ENCODE results near the gene SLC2A4.

The SLC2A4 gene

DNA sequence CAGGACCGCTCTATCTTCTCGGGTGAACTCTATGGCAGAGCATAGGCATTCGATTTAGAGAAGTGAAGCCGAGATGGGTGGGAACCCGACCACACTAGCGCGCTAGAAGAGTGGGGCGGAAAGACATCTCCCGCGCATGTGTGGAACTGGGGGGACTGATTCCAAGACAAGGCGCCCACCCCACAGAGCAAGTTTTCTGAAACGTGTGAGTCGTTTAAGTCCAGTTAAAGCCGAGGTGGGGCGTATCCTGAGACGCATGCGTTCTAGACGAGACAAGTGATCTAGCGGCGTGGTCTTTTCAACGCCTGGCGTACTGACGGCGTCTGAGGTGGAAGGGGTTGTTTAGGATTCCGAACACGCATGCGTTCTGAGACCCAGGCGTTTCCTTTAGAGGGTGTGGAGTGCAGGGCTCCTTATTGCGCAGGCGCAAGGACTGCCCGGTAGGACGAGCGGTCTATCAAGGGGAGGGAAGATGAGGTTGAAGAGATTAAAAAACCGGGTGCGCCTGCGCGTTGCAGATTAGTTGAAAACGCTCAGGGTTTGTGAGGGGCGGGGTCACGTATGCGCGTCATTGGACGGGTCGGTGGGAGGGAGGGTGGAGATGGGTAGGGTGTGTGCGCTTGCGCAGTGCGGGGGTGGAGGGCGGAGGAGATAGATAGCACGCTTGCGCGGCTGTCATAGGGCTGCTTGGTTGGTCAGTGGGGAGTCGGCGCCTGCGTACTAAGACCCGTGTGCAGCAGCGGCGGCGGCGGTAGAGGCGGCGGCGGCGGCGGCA is 25.6 kb downstream of the SLC2A4 start, which contains the start of gene EIF5A:
Gene EIF5A, plus strand, starts transcription at position 718 of the 775 bp plus-strand sequence. CDS start 2,008 bp downstream, outside the sequence.
- peak; percentile 100 for DNase-seq (ENCODE audit: low spot score)

DNA sequence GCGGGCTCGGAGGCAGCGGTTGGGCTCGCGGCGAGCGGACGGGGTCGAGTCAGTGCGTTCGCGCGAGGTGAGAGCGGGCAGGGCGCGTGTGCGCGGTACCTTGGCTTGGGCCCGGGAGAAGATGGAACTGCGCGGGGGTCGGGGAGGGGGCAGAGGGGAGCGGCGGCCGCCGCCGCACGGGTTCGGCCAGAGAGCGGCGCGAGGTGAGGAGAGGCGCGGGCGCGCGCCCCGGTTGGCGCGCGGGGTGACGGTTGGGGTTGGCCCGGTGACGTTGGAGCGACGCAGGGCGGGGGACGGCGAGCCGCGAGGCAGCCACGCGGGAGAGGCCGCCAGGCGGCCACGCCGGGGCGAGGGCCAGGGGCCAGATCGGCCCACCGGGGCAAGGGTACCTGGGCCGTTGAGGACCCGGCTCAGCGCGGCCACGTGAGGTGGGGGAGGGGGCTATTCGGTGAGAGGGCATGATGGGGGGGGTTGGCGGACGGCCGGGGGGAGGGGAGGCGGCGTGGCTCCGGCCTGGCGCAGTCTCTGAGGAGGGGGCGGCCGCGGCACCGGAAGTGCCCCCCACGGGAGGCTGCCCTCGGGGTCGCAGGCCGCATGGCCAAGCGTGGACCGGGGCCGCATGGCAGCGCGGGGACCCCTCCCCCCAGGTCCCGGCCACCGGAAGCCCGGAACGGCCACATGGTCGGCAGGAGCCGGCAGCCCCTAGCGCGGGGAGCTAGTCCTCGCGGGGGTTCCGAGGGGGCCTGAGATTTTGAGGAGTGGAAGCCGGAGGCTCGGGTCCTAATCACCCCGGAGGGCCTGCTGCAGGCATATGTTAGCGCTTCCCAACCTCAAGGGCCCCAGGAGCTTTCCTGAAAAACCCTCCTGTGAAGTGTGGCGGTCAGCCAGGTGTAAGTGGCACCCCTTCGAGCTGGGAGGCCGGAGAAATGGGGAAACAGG is 26.4 kb downstream of the SLC2A4 start:
- peak; percentile 20 for DNase-seq (ENCODE audit: low spot score)

DNA sequence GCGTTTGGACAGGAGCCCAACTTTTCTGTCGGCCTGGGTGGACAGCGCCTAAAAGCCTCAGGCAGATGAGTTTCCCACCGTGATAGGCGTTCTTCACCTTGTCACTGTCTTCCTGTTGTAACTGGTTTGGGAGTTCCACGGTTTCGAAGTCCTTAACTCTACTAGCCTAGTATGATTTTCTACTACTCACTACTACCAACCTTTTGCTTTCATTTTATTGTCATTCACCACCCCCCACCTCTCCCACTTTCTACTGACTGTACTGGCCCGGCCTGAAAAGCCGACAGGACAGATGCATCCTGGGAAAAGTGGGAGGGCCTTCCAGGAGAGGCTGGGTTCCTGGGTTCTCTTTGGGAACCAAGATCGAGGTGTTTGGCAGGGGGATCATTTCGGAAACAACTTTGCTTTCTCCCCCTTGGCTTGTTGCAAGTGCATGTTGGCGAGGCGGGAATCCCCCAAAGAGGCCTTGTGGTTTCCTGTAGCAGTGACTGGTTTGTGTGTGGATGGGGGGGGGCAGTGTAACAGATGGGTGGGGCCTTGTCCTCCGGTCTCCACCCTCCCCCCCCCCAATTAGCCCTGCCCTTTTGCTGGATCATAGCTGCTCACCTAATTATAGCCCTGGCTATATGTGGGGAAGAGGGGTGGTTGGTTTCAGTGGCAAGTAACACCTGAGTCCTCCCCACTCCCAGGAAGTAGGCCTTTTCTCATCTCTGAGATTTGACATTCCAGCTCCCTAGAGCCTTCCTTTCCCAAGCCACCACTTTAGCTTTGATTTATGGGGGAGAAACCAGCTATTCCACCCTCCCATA is 27.3 kb downstream of the SLC2A4 start:
- DNase-seq (ENCODE audit: low spot score) = peak; percentile 91

GRCh38 chr17:7309628-7310027 is 28.1 kb downstream of the SLC2A4 start:
- DNase-seq (ENCODE audit: low spot score) = no peak

- DNase-seq (ENCODE audit: low spot score) = no peak
These were observed 29.7 kb downstream of the SLC2A4 start for GRCh38 chr17:7311110-7311705.

- no peak for DNase-seq (ENCODE audit: low spot score)
These were observed 31.0 kb downstream of the SLC2A4 start for GRCh38 chr17:7312432-7313087.

DNA sequence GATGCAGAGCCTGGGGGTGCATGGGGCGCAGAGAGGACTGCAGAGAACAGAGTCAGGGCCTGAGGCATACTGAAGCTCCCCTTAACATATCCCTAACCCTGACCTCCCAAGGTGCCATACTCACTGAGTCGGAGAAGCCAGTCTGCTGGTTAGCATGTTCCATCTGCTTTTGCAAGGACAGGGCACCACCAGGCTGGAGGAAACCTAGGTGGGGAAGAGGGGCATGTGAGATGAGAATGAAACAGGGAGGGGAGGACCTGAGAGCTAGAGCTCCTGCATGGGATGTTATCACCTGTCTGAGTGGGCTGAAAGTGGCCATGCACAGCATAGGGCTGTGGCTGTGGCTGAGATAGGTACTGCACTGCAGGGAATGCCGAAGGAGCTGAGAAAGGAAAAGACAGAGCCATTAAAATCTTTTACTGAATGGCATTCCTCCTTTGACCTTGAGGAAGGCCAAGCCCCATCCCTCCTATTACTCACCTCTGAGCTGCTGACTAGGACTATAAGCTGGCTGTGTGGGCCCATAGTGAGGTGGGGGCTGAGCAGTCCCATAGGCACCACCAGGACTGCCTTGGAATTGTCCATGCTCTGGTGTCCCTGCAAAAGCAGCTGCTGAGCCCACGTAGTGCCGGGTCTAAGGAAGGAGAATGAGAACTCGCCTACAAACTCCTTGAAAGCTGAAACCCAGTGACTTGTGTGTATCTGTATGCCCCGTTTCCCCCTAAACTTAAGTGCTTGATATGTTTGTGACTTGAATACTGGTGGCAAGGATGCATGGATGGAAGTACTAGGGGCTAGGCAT is 31.8 kb downstream of the SLC2A4 start:
- no peak for DNase-seq (ENCODE audit: low spot score)

DNA sequence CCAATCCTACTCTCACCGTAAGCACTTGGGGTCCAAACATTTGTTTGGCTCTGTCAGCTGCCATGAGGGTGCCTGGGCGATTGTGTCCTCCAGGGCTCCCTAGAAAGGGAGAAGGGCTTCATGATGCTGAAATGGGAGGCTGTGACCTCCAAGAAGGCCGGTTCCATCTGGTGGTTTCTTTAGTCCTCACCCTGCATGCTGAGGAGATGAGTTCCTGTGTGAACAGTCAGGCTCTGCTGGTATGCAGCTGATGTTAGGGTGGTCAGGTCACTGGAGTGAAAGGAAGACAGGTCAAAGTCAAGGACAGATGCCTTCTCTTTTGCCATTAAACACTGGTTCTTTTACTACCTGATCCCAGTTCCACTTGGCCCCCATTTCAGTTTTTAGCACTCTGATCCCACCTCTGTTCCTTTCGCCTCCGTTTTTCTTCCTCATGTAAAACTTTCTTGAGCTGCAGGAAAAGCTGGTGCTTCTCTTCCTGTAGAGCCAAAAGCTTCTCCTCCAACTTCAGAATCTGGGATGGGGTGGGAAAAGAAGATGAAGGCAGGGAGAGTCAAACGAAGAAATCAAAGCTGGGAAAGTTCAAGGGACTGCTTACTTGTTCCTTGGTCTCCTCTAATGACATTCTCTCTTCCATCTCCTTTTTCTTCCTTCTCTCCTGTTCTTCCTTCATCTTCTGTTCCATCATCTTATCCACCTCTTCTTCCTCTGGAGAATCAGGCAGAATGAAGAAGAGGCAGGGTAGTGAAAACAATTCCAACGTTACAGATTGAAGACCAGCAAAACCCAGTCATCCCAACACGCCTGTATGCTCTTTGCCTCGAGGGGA is 32.6 kb downstream of the SLC2A4 start:
- no peak for DNase-seq (ENCODE audit: low spot score)

DNA sequence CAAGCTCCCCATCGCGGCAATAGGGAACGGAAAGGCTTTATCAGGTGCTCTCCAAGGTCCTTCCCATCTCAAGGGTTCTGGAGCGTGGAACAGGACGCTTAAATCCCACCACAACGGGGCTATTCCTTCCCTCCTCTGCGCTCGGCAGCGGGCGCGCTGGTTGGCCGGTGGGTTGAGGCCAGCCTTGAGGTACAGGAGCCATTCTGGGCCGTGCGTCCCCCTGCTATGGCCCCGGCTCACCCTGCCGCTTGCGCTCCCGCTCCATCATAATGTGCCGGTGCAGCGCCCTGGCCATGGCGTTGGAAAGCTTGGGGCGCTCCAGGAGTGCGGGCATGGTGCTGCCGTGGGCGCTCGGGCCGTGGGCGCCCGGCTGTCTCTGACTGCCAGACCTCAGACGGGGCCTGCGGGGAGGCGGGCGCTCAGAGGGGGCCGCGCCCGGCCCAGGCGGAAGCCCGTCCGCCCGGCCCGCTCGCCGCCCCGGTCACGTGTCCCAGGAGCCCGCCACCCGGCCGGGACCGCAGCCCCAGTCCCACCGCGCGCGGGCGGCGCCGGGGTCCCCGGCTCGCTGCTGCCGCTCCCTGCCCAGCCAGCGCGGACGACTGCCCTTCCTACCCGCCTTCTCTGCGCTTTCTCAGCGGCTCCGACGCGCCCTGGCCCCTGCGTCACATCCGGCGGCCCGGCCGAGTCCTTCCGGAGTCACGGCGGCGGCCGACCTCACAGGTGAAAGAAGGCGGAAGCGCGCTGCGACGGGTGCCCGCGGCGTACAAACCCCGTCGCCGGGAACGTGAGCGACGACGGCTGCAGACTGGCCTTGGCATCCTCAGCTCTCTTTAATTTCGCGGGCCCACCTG is 33.4 kb downstream of the SLC2A4 start, which contains the start of gene GPS2:
Gene GPS2, minus strand, starts transcription at position 642 of the 851 bp plus-strand sequence. Its CDS starts 308 bp downstream, at position 334.
- peak; percentile 91 for DNase-seq (ENCODE audit: low spot score)

DNA sequence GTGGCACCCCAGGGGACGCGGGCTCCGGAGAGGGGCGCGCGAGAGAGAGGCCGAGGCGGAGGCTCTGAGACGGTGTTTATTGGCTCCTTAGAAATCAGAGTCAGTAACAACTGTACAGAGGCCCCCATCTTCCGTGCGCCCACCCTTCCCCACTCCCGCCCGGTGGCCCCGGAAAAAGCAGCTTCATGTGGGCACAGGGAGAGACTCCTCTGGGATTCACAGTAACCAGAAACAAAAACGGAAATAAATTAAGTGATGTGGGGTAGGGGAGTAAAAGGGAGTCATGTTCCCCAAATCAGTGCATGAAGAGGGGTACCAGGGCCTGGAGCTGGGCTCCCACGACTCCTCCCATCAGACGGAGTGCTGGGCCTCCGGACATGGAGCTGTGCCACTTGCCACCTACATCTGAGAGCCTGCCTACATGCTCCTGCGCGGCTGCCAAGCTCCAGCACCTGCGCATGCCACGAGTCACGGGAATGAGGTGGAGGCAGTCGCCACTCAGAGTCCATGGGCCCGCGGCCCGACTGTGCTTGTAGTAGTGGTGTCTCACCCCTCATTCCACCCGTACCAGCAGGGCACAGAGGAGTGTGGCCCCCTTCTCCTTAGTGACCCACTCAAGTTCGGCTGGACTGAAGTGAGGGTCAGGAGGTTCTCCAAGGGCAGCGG is 34.2 kb downstream of the SLC2A4 start:
- DNase-seq (ENCODE audit: low spot score) = no peak

- no peak for DNase-seq (ENCODE audit: low spot score)
These were observed 35.8 kb downstream of the SLC2A4 start for GRCh38 chr17:7317161-7317803.

GRCh38 chr17:7318121-7318860 is 36.8 kb downstream of the SLC2A4 start:
- DNase-seq (ENCODE audit: low spot score) = no peak

DNA sequence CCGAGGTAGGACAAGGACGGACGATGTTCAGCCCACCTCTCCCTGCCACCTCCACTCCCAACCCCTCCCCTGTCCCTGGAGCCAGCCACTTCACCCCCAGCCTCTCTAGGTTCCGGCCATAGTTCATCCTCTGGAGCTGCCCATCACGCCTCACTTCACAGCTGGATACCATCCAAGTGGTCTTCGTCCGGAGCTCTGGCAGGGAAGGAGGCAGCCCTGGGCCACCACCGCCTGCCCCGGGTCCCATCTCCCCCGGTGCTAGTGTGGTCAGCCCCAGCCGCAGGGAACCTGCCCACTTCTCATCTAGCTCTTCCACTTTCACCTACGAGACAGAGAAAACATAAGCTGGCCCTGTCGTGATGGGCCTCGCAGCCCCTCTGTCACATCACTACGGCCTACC is 39.9 kb downstream of the SLC2A4 start:
- DNase-seq (ENCODE audit: low spot score) = no peak

GRCh38 chr17:7322520-7323194 is 41.1 kb downstream of the SLC2A4 start:
- no peak for DNase-seq (ENCODE audit: low spot score)

GRCh38 chr17:7323731-7324437 is 42.4 kb downstream of the SLC2A4 start:
- DNase-seq (ENCODE audit: low spot score) = peak; percentile 61
